Stimulated activated CD4-positive, alpha-beta T cell treated with anti-CD3 and anti-CD28 coated beads, Interleukin-4, amount 100 ng/mL, for 4 hours (primary cell): Measurements from ENCODE around the gene SDF4.

Experiments
- DNase-seq, 2 experiments: peaks; one replicate each; pipeline ENCODE4 v3.0.0-alpha.2; 2020

SDF4 gene

DNA sequence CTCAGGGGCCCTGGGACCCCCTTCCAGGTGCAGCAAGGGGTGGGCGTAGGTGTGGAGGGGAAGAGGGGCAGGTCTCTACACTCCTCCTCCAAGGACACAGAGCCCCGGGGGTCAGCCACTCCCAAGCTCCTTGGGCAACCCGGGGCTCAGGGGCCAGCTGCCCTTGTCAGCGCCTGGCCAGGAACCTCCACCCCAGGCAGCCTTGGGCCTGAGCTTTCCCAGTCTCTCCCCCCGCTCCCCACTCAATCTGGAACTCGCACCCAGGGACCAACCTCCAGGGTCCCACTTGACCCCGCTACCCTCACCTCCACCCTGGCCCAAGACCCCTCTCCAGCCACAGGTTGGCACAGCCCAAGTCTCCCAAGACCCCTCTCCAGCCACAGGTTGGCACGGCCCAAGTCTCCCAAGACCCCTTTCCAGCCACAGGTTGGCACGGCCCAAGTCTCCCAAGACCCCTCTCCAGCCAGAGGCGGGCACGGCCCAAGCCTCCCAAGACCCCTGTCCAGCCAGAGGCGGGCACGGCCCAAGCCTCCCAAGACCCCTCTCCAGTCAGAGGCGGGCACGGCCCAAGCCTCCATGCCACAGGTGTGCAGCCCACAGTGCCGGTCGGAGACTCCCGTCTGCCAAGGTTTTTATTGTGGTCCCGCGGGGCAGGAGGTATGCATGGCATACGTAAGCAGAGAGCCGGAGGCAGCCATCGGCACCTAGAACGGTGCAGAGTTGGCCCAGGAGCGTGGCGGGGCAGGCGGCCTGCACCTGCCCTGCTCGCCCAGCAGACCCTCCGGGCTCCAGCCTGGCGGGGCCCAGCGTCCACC, 20.9 kb downstream of the SDF4 start:
- no peak for DNase-seq

- peak; percentile 58 to 59 for DNase-seq
Observed at GRCh38 chr1:1208713-1209433, 22.9 kb downstream of the SDF4 start.

GRCh38 chr1:1207571-1207892, 24.3 kb downstream of the SDF4 start:
- no peak for DNase-seq

- DNase-seq = no peak
Observed at GRCh38 chr1:1206966-1207531, 24.8 kb downstream of the SDF4 start.

DNA sequence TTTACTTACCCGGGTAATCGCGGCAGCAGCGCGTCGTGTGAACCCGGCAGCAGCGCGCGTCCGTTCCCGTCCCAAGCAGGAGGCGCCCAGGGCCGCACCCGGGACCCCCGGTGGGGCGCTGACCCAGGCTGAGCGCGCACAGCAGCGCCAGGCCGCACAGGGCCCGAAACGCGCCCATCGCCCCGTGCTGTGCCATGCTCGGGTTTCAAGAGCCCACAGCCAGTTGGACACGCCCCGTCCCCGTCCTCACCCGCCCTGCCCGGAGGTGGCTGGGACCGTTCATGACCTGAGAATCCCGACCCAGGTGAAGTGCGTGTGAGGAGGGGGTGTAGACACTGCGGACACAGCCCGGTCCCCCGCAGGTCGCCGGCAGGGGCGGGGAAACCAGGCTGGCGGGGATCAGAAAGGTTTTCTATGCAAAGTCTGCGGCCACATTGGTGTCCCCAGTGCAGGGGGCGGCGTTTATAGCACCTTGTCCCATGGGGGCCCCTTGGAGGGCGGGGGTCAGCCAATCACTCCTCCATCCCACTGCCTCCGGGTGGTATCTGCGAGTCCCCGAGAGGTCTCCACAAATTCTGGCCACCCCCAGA, 25.3 kb downstream of the SDF4 start, which contains the start of gene TNFRSF18:
Gene TNFRSF18, minus strand, starts transcription at position 217 of the 590 bp plus-strand sequence. Its CDS starts 21 bp downstream, at position 196.
- peak; percentile 56 to 60 for DNase-seq

DNA sequence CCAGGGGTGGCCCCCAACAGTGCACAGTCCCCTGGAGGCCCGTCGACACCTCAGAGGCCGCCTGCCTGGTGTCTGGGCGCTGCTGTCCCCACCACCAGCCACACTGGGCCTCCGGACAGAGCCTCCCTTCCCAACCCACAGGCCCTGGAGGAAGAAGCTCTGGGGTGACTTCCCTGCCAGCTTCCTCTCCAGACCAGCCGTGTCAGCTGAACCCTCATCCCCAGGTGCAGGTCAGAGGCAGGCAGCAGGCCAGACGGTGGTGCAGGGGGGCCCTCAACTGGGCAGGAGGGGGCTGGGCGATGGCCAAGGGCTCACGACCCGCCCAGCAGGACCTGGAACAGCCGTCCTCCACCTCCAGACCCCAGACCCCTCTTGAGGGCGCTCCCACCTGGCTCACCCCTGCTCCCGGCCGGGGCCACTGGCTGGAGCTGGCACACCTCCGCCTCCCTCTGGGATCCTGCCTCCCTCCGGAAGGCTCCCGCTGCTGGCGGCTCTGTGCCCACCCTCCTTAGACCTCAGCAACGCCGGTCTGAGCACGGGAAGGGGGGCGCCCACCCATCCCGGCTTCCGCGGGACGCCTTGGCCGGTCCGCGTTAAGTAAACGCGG, 25.9 kb downstream of the SDF4 start:
- no peak for DNase-seq

GRCh38 chr1:1204998-1205768, 26.6 kb downstream of the SDF4 start:
- DNase-seq = no peak

GRCh38 chr1:1204425-1204920, 27.3 kb downstream of the SDF4 start:
- no peak for DNase-seq

GRCh38 chr1:1203561-1204424, 28.0 kb downstream of the SDF4 start:
- no peak for DNase-seq

GRCh38 chr1:1202831-1203560, 28.8 kb downstream of the SDF4 start:
- DNase-seq = no peak

DNA sequence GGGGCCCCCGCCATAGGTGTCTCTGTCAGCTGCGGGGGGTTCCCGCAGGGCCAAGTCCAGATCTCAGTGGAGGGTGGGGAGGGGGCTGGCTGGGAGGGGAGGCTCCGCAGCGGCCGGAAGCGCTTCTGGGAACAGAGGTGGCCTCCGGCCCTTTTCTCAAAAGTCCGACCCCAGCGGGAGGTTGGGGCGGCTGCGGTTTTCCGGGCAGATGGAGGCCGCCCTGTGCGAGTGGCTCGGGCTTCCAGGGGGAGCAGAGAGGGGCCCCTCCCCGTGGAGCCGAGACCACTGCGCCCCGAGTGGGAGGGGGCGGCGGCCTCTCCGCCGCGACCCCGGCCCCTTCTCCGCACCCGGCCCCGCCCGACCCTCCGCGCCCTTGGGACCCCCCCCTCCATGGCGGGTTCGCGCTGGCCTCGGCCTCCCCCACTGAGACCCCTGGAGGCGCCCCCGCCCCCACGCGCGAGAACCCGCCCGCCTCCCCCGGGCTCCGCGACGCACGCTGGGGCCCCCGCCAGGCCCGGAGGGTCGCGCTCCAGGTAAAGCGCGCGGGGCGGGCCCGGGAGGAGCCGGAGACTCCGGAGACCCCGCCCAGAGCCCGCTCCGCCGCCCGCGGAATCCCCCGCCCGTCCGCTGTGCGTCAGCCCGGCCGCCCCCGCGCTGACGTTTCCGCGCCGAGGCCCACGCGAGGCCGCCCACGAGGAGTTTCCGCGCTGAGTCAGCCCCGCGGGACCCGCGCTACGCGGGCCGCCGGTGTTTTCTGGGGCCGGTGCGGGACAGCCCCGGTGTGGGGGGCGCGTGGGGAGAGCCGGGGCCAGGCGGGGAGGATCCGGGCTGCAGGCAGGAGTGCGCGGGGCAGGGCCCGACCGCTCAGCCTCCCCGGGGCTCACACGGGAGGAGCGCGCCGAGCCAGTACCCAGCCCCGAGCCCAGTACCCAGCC, 30.7 kb downstream of the SDF4 start:
- DNase-seq = peak; percentile 94 to 95

DNA sequence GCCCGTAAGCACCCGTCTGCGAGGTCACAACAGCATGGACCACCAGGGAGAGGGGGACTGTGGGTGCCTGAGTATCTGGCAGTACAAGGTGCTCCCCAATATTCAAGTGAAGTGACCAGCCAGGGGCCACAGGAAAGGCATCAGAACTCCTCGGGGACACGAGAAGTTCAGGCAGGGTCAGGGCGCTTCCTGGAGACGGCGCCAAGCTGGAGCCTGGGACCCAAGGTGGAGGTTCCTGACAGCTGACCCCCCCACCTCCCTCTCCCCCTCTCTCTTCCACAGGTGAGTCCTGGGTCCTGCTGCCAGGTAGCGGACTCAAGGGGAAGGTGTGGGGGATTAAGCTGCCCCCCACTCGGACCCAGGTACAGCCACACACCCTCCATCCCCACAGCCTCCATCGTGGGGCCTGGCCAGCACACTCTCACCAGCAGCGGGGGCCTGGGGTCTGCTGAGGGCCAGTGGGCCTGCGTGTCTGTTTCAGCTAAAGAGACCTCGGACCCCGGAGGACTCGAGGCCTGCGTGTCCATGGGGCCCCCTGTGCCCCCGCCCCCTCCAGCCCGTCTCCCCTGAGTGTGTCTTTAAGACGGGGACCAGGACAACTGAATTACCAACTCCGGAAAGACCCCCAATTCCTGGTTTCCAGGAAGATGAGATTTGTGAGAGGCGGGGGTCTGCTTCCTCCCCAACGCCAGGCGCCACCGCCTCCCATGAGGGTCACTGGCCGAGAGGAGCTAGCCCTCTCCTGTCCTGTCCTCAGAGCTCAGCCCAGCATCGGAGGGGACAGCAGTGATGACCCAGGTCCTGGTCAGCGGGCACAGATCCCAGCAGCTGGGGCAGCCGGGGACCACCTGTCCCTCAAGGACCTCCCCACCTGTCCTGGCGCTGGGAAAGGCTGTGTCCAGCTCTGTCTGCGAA, 31.6 kb downstream of the SDF4 start:
- no peak for DNase-seq

- no peak for DNase-seq
Observed at GRCh38 chr1:1199141-1199960, 32.5 kb downstream of the SDF4 start.

DNA sequence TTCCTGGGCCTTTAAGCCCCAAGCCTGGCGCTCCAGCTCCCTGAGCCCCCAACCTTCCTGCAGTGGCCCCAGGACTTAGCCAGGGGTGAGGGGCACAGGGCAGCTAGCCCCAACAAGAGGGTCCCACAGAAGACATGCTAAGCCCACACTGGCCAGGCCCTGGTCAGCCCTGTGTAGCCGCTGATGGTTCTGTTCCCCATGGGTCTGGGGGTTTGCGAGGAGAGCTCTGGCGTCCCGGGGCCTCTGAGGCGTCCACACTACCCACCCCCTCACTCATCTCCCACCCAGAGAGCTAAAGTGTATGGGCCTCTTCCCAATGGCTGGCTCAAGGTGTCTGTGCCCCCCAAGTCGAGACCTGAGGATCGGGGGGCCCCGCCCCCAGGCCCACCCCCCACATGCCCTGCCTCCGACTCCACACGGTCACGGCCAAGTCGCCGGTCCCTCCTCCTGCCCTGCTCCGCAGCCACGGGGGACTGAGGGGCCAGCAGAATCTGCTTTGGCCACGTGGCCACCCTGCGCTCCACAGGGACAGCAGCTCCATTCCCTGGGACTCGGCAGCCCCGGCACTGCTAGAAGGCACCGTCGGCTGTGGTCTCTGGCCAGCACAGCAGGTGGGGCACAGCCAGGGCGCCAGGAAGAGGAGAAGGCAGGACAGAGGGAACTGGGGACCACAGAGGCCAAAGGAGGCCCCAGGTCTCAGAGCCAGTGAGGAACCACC, 33.2 kb downstream of the SDF4 start:
- DNase-seq = no peak

GRCh38 chr1:1197551-1198422, 34.0 kb downstream of the SDF4 start:
- no peak for DNase-seq

- DNase-seq = no peak
Observed at GRCh38 chr1:1197188-1197500, 34.7 kb downstream of the SDF4 start.
